ENCODE results near the gene EXD2. TPM values are rescaled to one million over a fixed set of nuclear protein-coding genes. Genes with fewer than 3 reads are reported as not detected.
A peak's percentile ranks its signal among the peaks of the same experiment; 100 is the strongest.

The EXD2 gene
- total and polyA plus RNA-seq, 2 experiments from 2014 or later, result 17.3 to 20.1 TPM

GRCh38 chr14:69266572-69267345, 75.5 kb downstream of the EXD2 start:
- H3K79me2 ChIP-seq (ENCODE audit: insufficient read depth), result no peaks in the 10 kb centered on the region
- H3K4me3 ChIP-seq, result no peak overlapping the region
- no peaks in the 10 kb centered on the region for H3K9me3 ChIP-seq (ENCODE audit: low read depth)
- no peak overlapping the region for H3K27ac ChIP-seq
- peaks cover 42% of the 10 kb centered on the region for H3K4me1 ChIP-seq (ENCODE audit: insufficient read depth)
- H2AFZ ChIP-seq, result no peak overlapping the region
- in situ Hi-C loops (cut with MboI), result no loop called here
- H3K9me2 ChIP-seq (ENCODE audit: insufficient read depth), result no peaks in the 10 kb centered on the region
- DNase-seq, result no peak
- no peaks in the 10 kb centered on the region for H3K27me3 ChIP-seq (replicated peaks; ENCODE audit: insufficient read depth)
- H4K20me1 ChIP-seq (ENCODE audit: insufficient read depth), result no peaks in the 10 kb centered on the region
- no peak for TF ChIP-seq EZH2phosphoT487 (IDR thresholded peaks at IDR 0.05; ENCODE audit: insufficient read depth, low read depth)
- TF ChIP-seq EZH2 (IDR thresholded peaks at IDR 0.05; ENCODE audit: insufficient read depth, poor library complexity, severe bottlenecking), result no peak
- no peak overlapping the region for H3K4me2 ChIP-seq (ENCODE audit: unreplicated experiment)
- no peaks in the 10 kb centered on the region for H3K36me3 ChIP-seq (ENCODE audit: low read depth)
- WGBS, 2 experiments (ENCODE audit: low coverage in 1 of 2, low lambda C conversion rate in 2 of 2, missing lambda C conversion rate in 2 of 2), result 72 to 73% methylated on average over 8 of the region's 8 CpGs
- H3K9ac ChIP-seq, result no peak overlapping the region
- H3F3A ChIP-seq (ENCODE audit: insufficient read depth), result peaks cover 44% of the 10 kb centered on the region

DNA sequence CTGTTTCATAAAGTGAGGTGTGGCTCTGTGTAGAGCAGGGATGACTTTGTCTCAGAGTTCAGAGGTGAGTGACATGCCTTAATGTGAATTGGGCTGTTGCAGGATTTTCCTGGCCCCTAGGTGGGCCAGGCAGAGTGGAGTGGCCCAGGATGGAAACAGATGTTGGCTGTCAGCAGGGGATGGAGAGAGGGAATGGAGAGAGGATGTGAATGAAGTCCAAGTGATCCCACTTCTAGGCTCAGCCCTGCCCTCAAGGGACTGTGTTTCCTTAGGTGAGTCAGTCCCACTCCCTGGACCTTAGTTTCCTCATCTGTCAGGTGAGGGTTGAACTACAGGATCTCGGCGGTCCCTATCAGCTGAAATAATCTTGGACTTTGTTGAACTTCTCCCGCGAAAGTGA, 76.2 kb downstream of the EXD2 start:
- 79 to 80% methylated on average over 4 of the region's 4 CpGs for WGBS, 2 experiments (ENCODE audit: low coverage in 1 of 2, low lambda C conversion rate in 2 of 2, missing lambda C conversion rate in 2 of 2)
- Histone ChIP-seq H3K27ac (peak overlapping the region; percentile 90), H3K4me3 (no peak overlapping the region), H3K4me2 (ENCODE audit: unreplicated experiment) (peak overlapping the region; percentile 40), H4K20me1 (ENCODE audit: insufficient read depth) (no peaks in the 10 kb centered on the region), H3K79me2 (ENCODE audit: insufficient read depth) (no peaks in the 10 kb centered on the region), H3K9me3 (ENCODE audit: low read depth) (no peaks in the 10 kb centered on the region), H3K9me2 (ENCODE audit: insufficient read depth) (no peaks in the 10 kb centered on the region), H3F3A (ENCODE audit: insufficient read depth) (peaks cover 36% of the 10 kb centered on the region), H3K4me1 (ENCODE audit: insufficient read depth) (peaks cover 38% of the 10 kb centered on the region), H2AFZ (no peak overlapping the region), H3K36me3 (ENCODE audit: low read depth) (no peaks in the 10 kb centered on the region), H3K9ac (peak overlapping the region; percentile 33; the same call in 1 of the 2 replicates), H3K27me3 (replicated peaks; ENCODE audit: insufficient read depth) (no peaks in the 10 kb centered on the region)
- in situ Hi-C loops (cut with MboI), result no loop called here
- no peak for DNase-seq
- TF ChIP-seq EZH2phosphoT487 (IDR thresholded peaks at IDR 0.05; ENCODE audit: insufficient read depth, low read depth) (no peak), EZH2 (IDR thresholded peaks at IDR 0.05; ENCODE audit: insufficient read depth, poor library complexity, severe bottlenecking) (no peak)

DNA sequence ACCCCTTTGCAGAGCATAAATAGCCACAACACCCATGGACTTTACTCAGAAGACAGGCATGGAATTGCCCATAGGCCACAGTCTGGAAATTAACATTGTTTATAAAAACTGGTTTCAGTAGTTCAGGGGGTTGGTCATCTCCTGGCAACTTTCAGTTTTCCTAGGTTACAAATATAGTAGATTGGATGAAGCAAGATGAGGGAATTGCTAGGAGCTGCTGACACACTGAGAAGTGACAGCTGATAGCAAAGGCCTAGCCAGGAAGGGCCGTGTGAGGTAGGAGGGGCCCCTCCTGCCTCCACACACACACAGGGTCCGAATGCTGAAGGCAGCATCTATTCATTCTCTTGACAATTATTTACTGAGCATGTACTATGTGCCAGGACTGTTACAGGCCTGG, 76.9 kb downstream of the EXD2 start:
- H3K27me3 ChIP-seq (replicated peaks; ENCODE audit: insufficient read depth), result no peaks in the 10 kb centered on the region
- H2AFZ ChIP-seq, result 0 out of 2 replicates have a peak overlapping the region, but pooled peaks have one; percentile 20
- H3K79me2 ChIP-seq (ENCODE audit: insufficient read depth), result no peaks in the 10 kb centered on the region
- H4K20me1 ChIP-seq (ENCODE audit: insufficient read depth), result no peaks in the 10 kb centered on the region
- no peaks in the 10 kb centered on the region for H3K36me3 ChIP-seq (ENCODE audit: low read depth)
- TF ChIP-seq EZH2phosphoT487 (IDR thresholded peaks at IDR 0.05; ENCODE audit: insufficient read depth, low read depth) (no peak), EZH2 (IDR thresholded peaks at IDR 0.05; ENCODE audit: insufficient read depth, poor library complexity, severe bottlenecking) (no peak)
- DNase-seq, result peak; percentile 85
- H3K4me2 ChIP-seq (ENCODE audit: unreplicated experiment), result peak overlapping the region; percentile 40
- peaks cover 29% of the 10 kb centered on the region for H3F3A ChIP-seq (ENCODE audit: insufficient read depth)
- no peaks in the 10 kb centered on the region for H3K9me3 ChIP-seq (ENCODE audit: low read depth)
- no peaks in the 10 kb centered on the region for H3K9me2 ChIP-seq (ENCODE audit: insufficient read depth)
- no peak overlapping the region for H3K4me3 ChIP-seq
- WGBS, 2 experiments (ENCODE audit: low coverage in 1 of 2, low lambda C conversion rate in 2 of 2, missing lambda C conversion rate in 2 of 2), result 4 to 8% methylated on average over 2 of the region's 2 CpGs
- H3K4me1 ChIP-seq (ENCODE audit: insufficient read depth), result peaks cover 31% of the 10 kb centered on the region
- H3K9ac ChIP-seq, result peak overlapping the region; percentile 64
- in situ Hi-C loops (cut with MboI), result no loop called here
- peak overlapping the region; percentile 90 for H3K27ac ChIP-seq

DNA sequence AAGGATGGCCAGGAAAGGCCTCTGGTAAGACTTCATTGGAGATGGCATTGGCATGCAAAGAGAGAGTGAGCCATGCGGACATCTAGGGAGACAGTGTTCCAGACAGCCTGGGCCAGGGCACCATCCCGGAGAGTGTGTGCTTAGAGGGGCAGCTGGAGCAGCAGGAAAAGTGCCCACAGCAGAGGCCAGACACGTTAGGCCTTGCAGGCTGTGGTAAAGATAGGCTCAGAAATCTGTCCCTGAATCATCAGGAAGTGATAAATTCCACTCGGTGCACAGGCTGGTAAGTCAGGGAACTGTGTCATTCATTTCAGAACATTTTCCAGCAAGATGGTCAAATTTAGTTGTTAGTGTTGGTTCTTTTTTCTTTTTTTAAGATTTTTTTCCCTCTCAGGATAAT, 77.5 kb downstream of the EXD2 start:
- Histone ChIP-seq H4K20me1 (ENCODE audit: insufficient read depth) (no peaks in the 10 kb centered on the region), H3K9me3 (ENCODE audit: low read depth) (no peaks in the 10 kb centered on the region), H3K4me2 (ENCODE audit: unreplicated experiment) (peak overlapping the region; percentile 40), H3K4me1 (ENCODE audit: insufficient read depth) (peaks cover 28% of the 10 kb centered on the region), H3K79me2 (ENCODE audit: insufficient read depth) (no peaks in the 10 kb centered on the region), H2AFZ (0 out of 2 replicates have a peak overlapping the region, but pooled peaks have one; percentile 20), H3K9ac (peak overlapping the region; percentile 64), H3K36me3 (ENCODE audit: low read depth) (no peaks in the 10 kb centered on the region), H3F3A (ENCODE audit: insufficient read depth) (peaks cover 27% of the 10 kb centered on the region), H3K4me3 (no peak overlapping the region), H3K9me2 (ENCODE audit: insufficient read depth) (no peaks in the 10 kb centered on the region), H3K27ac (peak overlapping the region; percentile 90), H3K27me3 (replicated peaks; ENCODE audit: insufficient read depth) (no peaks in the 10 kb centered on the region)
- in situ Hi-C loops (cut with MboI), result no loop called here
- TF ChIP-seq EZH2phosphoT487 (IDR thresholded peaks at IDR 0.05; ENCODE audit: insufficient read depth, low read depth) (no peak), EZH2 (IDR thresholded peaks at IDR 0.05; ENCODE audit: insufficient read depth, poor library complexity, severe bottlenecking) (no peak)
- WGBS, 2 experiments (ENCODE audit: low coverage in 1 of 2, low lambda C conversion rate in 2 of 2, missing lambda C conversion rate in 2 of 2), result 5 to 7% methylated on average over 4 of the region's 4 CpGs
- peak; percentile 87 for DNase-seq

Data from GM23248 (cell line).